ENCODE data around the gene SARS1. TPM values are rescaled to one million over a fixed set of nuclear protein-coding genes. Genes with fewer than 3 reads are reported as not detected.
A peak's percentile ranks its signal among the peaks of the same experiment; 100 is the strongest.
"Not testable (repeated sequence)": the region's sequence is repeated elsewhere in the genome, so short reads cannot be mapped to it uniquely, and the experiment has no call there.

The SARS1 gene, protein sequence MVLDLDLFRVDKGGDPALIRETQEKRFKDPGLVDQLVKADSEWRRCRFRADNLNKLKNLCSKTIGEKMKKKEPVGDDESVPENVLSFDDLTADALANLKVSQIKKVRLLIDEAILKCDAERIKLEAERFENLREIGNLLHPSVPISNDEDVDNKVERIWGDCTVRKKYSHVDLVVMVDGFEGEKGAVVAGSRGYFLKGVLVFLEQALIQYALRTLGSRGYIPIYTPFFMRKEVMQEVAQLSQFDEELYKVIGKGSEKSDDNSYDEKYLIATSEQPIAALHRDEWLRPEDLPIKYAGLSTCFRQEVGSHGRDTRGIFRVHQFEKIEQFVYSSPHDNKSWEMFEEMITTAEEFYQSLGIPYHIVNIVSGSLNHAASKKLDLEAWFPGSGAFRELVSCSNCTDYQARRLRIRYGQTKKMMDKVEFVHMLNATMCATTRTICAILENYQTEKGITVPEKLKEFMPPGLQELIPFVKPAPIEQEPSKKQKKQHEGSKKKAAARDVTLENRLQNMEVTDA
- 100 to 1,000 TPM in 3 of 6 donors, 10 to 100 TPM in 3; 72.7 to 139 (median 105) TPM for polyA plus RNA-seq (ENCODE audit: low read depth in 6 of 6)

DNA sequence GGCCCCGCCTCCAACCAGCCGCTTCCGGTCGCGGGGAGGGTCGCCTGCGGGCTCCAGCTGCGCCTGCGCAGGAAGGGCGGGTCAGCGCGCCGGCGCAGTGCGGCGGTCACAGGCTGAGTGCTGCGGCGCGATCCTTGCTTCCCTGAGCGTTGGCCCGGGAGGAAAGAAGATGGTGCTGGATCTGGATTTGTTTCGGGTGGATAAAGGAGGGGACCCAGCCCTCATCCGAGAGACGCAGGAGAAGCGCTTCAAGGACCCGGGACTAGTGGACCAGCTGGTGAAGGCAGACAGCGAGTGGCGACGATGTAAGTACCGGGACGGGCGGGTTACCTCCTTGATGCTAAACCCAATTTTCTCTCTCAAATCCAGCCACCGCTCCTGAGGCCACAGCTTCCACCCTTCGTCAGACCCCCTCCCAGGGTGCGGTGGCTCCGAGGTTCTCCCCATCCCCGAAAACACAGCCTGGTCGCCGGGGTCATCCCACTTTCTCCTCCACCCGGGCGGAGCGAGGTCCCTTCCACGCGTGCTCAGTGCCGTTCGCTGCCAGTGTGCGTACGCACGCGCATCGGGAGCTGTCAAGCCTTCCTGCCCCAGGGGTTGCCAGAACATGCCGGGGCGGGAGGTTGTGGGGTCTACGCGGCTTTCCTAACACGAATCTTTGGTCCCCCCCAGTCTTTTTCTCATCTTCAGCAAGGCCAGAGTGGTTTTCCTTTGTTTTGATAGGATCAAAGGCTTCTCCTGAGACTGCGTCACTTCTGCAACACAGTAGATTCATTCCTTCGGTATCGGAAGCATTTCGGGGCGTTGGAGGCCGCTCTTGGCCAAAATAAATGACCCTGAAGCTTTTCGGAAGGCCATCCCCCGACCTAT is at the start of gene SARS1:
Gene SARS1, plus strand, starts transcription at position 95 of the 870 bp plus-strand sequence. Its CDS starts 75 bp downstream, at position 170.
- DNase-seq, result peak; percentile 91

DNA sequence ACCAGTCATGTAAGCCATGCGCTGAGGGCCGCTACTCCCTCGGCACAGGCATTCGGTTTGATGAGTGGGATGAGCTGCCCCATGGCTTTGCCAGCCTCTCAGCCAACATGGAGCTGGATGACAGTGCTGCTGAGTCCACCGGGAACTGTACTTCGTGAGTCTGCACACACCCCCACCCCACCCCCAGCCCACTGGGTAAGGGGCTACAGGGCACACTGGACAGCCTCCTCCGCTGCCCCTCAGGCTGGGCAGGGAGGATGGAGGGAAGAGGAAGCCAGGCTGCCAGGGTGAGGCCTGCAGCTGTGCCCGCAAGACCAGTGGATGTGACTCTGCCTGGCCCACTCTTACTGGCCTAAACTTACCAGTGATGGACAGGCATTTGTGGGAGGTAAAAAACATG is 49.2 kb upstream of the SARS1 start:
- Mint-ChIP-seq H3K36me3 (peaks cover 0 to 7% of the 10 kb centered on the region in 2 donors), H3K27ac (no peak overlapping the region), H3K9me3 (no peaks in the 10 kb centered on the region), H3K27me3 (peaks cover 6 to 32% (median 11%) of the 10 kb centered on the region in 3 donors), H3K4me3 (no peak overlapping the region), H3K4me1 (peaks cover 0 to 9% (median 5%) of the 10 kb centered on the region in 3 donors)
- DNase-seq (no peak), ATAC-seq (ENCODE audit: low read depth in 2 of 2) (no peak)

More for the DNA sequence above, at the start of gene SARS1:
- Mint-ChIP-seq H3K9me3 (no peaks in the 10 kb centered on the region), H3K36me3 (peaks cover 0 to 5% of the 10 kb centered on the region in 2 donors), H3K4me1 (peaks cover 28 to 46% (median 34%) of the 10 kb centered on the region in 3 donors), H3K27ac (peak within 1 kb of the TSS; percentile 88 to 98 (median 96)), H3K27me3 (peaks cover 0 to 8% (median 0%) of the 10 kb centered on the region in 3 donors), H3K4me3 (peak within 1 kb of the TSS; percentile 96 to 100 (median 99))
- peak; percentile 83 to 84 for ATAC-seq (ENCODE audit: low read depth in 2 of 2)

DNA sequence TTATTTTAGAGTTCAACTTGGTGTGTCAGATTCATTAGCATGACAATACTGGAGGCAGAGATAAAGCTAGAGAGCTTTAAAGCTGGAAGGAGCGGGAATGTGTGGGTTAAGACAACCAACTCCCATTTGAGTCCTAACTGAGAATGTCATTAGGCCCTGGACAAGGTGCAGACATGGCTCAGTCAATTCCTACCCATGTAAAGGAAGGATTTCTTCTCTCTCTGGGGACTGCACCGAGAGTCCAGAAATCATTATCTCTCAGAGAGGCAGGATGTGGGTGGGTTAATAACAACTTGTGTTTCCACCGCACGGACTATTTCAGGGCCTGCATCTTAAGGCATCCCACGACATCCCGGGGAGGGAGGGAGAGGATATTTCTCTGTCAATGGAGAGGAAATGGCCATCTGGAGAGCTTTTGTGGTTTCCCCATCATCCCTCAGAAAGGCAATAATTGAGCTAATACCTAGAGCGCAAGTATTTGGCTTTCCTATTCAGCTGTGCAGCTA is 46.7 kb upstream of the SARS1 start:
- no peak for DNase-seq
- Mint-ChIP-seq H3K9me3 (no peaks in the 10 kb centered on the region), H3K27ac (no peak overlapping the region), H3K4me1 (peaks cover 0 to 5% (median 1%) of the 10 kb centered on the region in 3 donors), H3K36me3 (peaks cover 0 to 7% of the 10 kb centered on the region in 2 donors), H3K4me3 (no peak overlapping the region), H3K27me3 (peaks cover 20 to 39% (median 20%) of the 10 kb centered on the region in 3 donors)
- no peak for ATAC-seq (ENCODE audit: low read depth in 2 of 2)

DNA sequence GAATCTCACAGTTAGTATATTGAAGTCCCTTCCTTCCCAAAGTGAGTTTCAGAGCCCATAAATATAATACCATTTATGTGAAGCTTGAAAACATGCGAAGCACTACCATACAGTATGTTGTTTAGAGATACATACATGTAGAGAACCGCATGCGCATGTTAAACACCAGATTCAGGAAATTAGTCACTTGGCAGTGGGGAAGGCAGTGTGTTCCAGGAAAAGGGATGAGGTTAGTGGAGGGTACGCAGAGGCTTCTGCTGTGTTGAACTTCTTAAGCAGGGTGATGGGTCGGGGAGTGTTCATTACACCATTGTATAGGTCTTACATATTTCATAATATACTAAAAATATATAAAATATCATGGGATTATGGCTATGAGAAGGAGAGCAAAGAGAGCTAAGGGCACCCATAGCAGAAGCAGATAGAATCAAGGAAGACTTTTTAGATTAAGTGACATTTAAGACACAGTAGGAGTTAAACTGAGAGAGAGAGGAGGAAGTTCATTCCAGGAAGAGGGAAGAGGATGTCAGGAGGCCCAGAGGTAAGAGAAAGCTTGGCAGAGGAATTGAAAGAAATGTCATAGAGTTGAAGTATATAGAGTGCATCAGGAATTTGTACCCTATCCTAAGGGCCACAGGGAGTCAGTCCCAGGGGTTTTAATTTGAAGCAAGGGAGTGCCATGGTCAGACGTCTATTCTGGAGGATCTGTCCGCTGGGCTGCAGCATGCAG is 43.5 kb upstream of the SARS1 start:
- ATAC-seq (ENCODE audit: low read depth in 2 of 2) (no peak), DNase-seq (no peak)
- H3K27ac Mint-ChIP-seq, result peak overlapping the region in 2 of 6 donors; percentile 4 to 45
- no peaks in the 10 kb centered on the region for H3K9me3 Mint-ChIP-seq
- peaks cover 0 to 7% of the 10 kb centered on the region in 2 donors for H3K36me3 Mint-ChIP-seq
- no peak overlapping the region for H3K4me3 Mint-ChIP-seq
- H3K4me1 Mint-ChIP-seq, result peaks cover 0 to 4% (median 0%) of the 10 kb centered on the region in 3 donors
- H3K27me3 Mint-ChIP-seq, result peaks cover 20 to 28% (median 21%) of the 10 kb centered on the region in 3 donors

DNA sequence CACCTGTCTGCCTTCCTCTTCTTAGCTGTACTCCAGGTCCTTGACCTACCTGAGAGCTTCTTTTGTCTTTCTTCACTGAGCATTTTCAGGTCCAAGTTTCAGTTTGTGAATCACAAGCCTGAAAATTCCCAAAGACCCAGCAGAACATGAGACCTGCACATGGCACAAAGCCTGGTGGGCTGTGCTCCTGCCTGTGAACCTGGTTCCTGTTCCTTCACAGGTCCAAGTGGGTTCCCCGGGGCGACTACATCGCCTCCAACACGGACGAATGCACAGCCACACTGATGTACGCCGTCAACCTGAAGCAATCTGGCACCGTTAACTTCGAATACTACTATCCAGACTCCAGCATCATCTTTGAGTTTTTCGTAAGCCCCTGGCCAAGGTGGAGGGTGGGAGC is 42.1 kb upstream of the SARS1 start:
- Mint-ChIP-seq H3K27me3 (peaks cover 20 to 28% (median 20%) of the 10 kb centered on the region in 3 donors), H3K4me1 (peaks cover 0 to 4% (median 0%) of the 10 kb centered on the region in 3 donors), H3K36me3 (peaks cover 0 to 7% of the 10 kb centered on the region in 2 donors), H3K9me3 (no peaks in the 10 kb centered on the region), H3K4me3 (no peak overlapping the region), H3K27ac (no peak overlapping the region)
- ATAC-seq (ENCODE audit: low read depth in 2 of 2) (no peak), DNase-seq (no peak)

DNA sequence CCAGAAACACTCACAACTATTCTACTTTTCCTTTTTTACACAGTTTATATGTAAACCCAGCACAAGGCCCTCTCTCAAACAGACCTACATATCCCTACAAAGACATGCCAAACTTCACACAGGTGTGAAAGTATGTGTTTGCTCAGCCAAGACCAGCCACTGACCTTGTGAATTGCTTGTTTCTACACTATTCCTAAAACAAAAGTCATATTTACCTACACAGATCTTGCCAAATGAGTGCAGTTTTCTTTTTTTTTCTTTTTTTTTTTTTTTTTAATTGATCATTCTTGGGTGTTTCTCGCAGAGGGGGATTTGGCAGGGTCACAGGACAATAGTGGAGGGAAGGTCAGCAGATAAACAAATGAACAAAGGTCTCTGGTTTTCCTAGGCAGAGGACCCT is 37.4 kb upstream of the SARS1 start:
- H3K4me1 Mint-ChIP-seq, H3K36me3 Mint-ChIP-seq: not testable (repeated sequence)
- peaks cover 0 to 11% (median 4%) of the 10 kb centered on the region in 3 donors for H3K27me3 Mint-ChIP-seq

DNA sequence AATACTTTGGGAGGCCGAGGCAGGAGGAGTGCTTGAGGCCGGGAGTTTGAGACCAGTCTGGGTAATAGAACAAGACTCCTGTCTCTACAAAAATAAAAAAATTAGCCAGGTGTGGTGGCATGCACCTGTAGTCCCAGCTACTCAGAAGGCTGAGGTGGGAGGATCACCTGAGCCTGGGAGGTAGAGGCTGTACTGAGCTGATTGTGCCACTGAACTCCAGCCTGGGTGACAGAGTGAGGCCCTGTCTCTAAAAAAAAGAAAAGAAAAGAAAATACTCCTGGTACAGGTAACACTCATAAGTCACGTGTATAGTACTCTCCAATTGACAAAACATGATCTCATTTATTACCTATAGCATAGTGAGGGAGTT is 33.0 kb upstream of the SARS1 start:
- H3K4me1 Mint-ChIP-seq; H3K9me3 Mint-ChIP-seq; H3K27ac Mint-ChIP-seq; H3K36me3 Mint-ChIP-seq; H3K4me3 Mint-ChIP-seq; ATAC-seq (ENCODE audit: low read depth in 2 of 2); DNase-seq: not testable (repeated sequence)
- peaks cover 5 to 18% (median 8%) of the 10 kb centered on the region in 3 donors for H3K27me3 Mint-ChIP-seq

More for the DNA sequence above, 37.4 kb upstream of the SARS1 start:
- not testable (repeated sequence) for DNase-seq; H3K27ac Mint-ChIP-seq; H3K4me3 Mint-ChIP-seq; H3K9me3 Mint-ChIP-seq; ATAC-seq (ENCODE audit: low read depth in 2 of 2)

DNA sequence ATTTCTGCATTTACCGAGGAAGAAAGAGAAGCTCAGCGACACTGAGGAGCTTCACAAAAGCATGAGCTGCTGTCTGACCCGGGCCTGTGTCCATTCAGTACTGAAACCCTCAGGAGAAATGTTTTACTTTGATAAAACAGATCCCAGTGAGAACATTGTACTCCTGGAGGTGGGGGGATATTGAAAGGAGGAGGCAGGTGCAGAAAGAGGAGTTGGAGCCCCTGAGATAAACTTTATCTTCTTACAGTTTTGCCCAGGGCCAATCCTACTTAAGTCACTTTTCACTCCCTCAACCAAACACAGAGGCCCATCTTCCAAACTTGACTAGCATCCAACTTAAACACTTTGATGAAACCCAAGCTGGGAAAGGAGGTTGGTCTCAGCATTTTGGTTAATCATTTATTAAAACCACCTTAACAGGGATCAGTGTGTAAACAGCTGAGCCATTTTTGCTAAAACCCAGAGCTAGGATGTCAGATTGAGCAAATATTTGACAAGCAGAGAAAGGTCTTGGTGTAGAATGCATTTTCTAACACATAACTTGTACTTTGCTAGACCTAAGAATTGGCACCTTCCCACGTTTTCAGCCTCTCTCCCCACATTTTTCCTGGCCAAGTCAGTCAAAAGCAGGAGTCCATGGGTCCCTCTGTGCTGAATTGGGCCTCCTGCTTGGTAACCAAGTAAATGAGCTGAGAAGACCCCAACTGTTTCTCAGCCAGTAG is 32.5 kb upstream of the SARS1 start:
- Mint-ChIP-seq H3K27ac (no peak overlapping the region), H3K9me3 (peaks cover 0 to 5% (median 0%) of the 10 kb centered on the region in 7 donors), H3K4me3 (no peak overlapping the region), H3K36me3 (no peaks in the 10 kb centered on the region), H3K4me1 (no peaks in the 10 kb centered on the region), H3K27me3 (peaks cover 9 to 20% (median 14%) of the 10 kb centered on the region in 3 donors)
- DNase-seq (no peak), ATAC-seq (ENCODE audit: low read depth in 2 of 2) (no peak)

DNA sequence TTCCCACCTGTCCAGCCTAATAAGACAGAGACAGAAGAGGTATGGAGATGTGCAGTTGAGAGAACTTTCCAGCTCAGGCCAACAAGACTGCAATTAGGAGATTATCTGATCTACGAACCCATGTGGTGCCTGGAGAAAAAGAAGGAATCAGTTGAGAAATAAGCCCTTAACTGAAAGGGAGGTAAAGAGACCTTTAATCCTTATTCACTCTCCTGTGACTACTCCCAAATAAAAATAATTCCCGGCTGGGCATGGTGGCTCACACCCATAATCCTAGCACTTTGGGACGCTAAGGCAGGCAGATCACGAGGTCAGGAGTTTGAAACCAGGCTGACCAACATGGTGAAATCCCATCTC is 31.9 kb upstream of the SARS1 start:
- DNase-seq (no peak), ATAC-seq (ENCODE audit: low read depth in 2 of 2) (no peak)
- Mint-ChIP-seq H3K36me3 (no peaks in the 10 kb centered on the region), H3K27me3 (peaks cover 9 to 23% (median 14%) of the 10 kb centered on the region in 3 donors), H3K4me3 (no peak overlapping the region), H3K27ac (no peak overlapping the region), H3K9me3 (peaks cover 0 to 5% (median 0%) of the 10 kb centered on the region in 7 donors), H3K4me1 (no peaks in the 10 kb centered on the region)

DNA sequence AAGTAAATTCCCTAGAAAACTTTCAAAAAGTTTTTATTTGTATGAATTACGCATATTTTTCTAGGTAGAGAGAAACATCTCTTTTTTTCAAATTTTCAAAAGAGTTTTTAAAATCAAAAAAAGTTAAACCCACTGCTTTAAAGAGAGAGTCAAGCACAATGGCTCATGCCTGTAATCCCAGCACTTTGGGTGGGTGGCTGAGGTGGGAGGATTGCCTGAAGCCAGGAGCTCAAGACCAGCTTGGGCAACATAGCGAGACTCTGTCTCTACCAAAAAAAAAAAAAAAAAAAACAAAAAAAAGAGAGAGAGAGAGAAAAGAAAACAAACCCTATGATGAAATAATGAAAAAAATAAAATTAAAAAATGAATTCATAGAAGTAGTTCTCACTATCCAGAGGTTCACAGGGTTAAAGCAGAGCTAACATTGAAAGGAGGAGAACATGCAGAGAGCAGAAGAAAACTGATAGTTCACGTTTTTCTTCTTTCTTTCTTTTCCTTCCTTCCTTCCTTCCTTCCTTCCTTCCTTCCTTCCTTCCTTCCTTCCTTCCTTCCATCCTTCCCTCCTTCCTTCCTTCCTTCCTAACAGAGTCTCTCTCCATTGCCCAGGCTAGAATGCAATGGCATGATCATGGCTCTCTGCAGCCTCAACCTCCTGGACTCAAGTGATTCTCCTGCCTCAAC is 30.5 kb upstream of the SARS1 start:
- Mint-ChIP-seq H3K27ac (peak overlapping the region in 1 of 6 donors; percentile 80), H3K9me3 (no peaks in the 10 kb centered on the region), H3K4me3 (no peak overlapping the region), H3K4me1 (no peaks in the 10 kb centered on the region), H3K36me3 (no peaks in the 10 kb centered on the region), H3K27me3 (peaks cover 9 to 35% (median 14%) of the 10 kb centered on the region in 3 donors)
- ATAC-seq (ENCODE audit: low read depth in 2 of 2), result no peak
- no peak for DNase-seq

DNA sequence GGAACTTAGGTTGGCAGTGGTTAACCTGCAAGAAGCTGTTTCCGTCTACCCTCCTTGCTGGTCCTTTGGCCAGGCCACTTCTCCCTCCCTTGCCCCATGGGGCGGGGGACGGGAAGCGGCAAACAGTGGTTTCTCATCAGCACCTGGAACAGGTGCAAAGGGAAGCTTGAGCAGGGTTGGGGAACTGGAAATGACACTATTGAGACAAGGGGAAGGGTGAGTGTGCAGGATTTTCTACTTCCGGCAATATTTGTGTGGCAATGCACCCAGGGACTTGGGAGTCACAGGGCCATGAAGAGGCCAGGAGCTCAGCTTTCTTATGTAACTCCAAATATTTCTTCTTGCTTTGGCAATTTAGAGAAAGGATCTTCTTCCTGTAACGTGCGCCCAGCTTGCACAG is 29.0 kb upstream of the SARS1 start:
- H3K4me3 Mint-ChIP-seq, result no peak overlapping the region
- no peaks in the 10 kb centered on the region for H3K4me1 Mint-ChIP-seq
- H3K27me3 Mint-ChIP-seq, result peaks cover 9 to 33% (median 22%) of the 10 kb centered on the region in 3 donors
- H3K27ac Mint-ChIP-seq, result no peak overlapping the region
- no peaks in the 10 kb centered on the region for H3K9me3 Mint-ChIP-seq
- no peaks in the 10 kb centered on the region for H3K36me3 Mint-ChIP-seq
- no peak for DNase-seq
- ATAC-seq (ENCODE audit: low read depth in 2 of 2), result no peak

DNA sequence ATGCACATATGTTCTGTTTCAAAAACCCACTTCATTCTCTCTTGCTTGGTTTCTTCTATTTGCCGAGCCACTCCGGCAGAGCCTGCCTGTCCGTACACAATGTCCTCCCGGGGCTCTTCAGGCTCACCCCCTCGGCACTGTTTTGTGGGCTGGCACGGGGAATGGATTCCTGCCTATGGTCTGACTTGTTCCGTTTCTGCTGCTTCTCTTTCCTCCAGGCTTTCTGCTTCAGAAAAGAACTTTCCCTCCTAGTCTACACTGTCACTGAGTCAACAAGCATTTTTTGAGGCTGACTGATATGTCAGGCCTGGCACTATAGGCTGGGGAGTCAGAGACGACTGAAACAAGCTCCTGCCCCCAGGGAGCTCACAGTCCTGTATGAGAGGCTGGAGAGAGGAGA is 28.4 kb upstream of the SARS1 start:
- Mint-ChIP-seq H3K27me3 (peaks cover 9 to 33% (median 22%) of the 10 kb centered on the region in 3 donors), H3K9me3 (no peaks in the 10 kb centered on the region), H3K27ac (no peak overlapping the region), H3K36me3 (no peaks in the 10 kb centered on the region), H3K4me3 (no peak overlapping the region), H3K4me1 (no peaks in the 10 kb centered on the region)
- DNase-seq, result no peak
- ATAC-seq (ENCODE audit: low read depth in 2 of 2), result no peak

Data from naive B cell (primary cell).